NCI-H1930 (cell line): ENCODE measurements around the gene ORAI2.
"Not testable (repeated sequence)": the region's sequence is repeated elsewhere in the genome, so short reads cannot be mapped to it uniquely, and the experiment has no call there.

Experiments used
- DNase-seq, 2 experiments: peaks; one replicate each; lab custom pipeline; 2025; lab: John Stamatoyannopoulos, UW

The ORAI2 gene

GRCh38 chr7:102498321-102498720 lies 64.9 kb downstream of the ORAI2 start:
- DNase-seq = not testable (repeated sequence)

- DNase-seq = not testable (repeated sequence)
Measured at GRCh38 chr7:102503141-102503540, 69.8 kb downstream of the ORAI2 start.

- DNase-seq = not testable (repeated sequence)
Measured at GRCh38 chr7:102505298-102506185, 72.2 kb downstream of the ORAI2 start.
